PC-9 (cell line): ENCODE results near the gene IL1R2. TPM values are rescaled to one million over a fixed set of nuclear protein-coding genes. Genes with fewer than 3 reads are reported as not detected.

Experiments used
- BruUV-seq: library from RNA; stranded (reverse); fragments of 400-500 nt; replicated peaks from 2 replicates; lab custom pipeline; 2021; lab: Mats Ljungman, UMichigan
- CTCF ChIA-PET: fragments of 300-600 bp; sonication (Branson Sonifier 250); formaldehyde crosslinking; loops from one replicate; lab custom pipeline; 2022; ENCODE audit warnings: antibody characterized with exemption; lab: Charles Lee
- POLR2A ChIA-PET: fragments of 300-600 bp; sonication (Branson Sonifier 250); formaldehyde crosslinking; loops from one replicate; lab custom pipeline; 2022; ENCODE audit warnings: antibody characterized with exemption; ENCODE audit not compliant: unreplicated experiment; lab: Charles Lee
- DNase-seq, 2 experiments: peaks; one replicate each; pipeline versions ENCODE4 v3.0.0 to v3.0.0-alpha.2; 2015 to 2022; ENCODE audit warnings: mixed read lengths in 1 of 2
- H2AFZ ChIP-seq: fragments of 200-600 bp; sonication (generic); 2 replicates; pipeline ENCODE4 v1.8.1; 2017; ENCODE audit warnings: antibody characterized with exemption
- H3F3A ChIP-seq: fragments of 200-600 bp; sonication (generic); 2 replicates; pipeline ENCODE4 v1.8.1; 2017; ENCODE audit warnings: antibody characterized with exemption, mild to moderate bottlenecking, low read depth; ENCODE audit not compliant: insufficient read depth
- H3K27ac ChIP-seq: fragments of 200-600 bp; sonication (generic); 2 replicates; pipeline ENCODE4 v1.6.1; 2016; ENCODE audit warnings: mixed run types
- H3K27me3 ChIP-seq: fragments of 200-600 bp; sonication (generic); 2 replicates; pipeline ENCODE4 v1.6.1; 2016; ENCODE audit warnings: low read depth, mixed run types; ENCODE audit not compliant: insufficient read depth
- H3K36me3 ChIP-seq: fragments of 200-600 bp; sonication (generic); 2 replicates; pipeline ENCODE4 v1.6.1; 2016; ENCODE audit warnings: low read depth, mixed run types
- H3K4me1 ChIP-seq: fragments of 200-600 bp; sonication (generic); replicated peaks from 2 replicates; pipeline ENCODE4 v1.6.1; 2016; ENCODE audit warnings: mixed run types; ENCODE audit not compliant: insufficient read depth
- H3K4me2 ChIP-seq: fragments of 200-600 bp; sonication (generic); 2 replicates; pipeline ENCODE4 v1.6.1; 2017; ENCODE audit warnings: mixed run types
- H3K4me3 ChIP-seq: fragments of 200-600 bp; sonication (generic); 2 replicates; pipeline ENCODE4 v1.6.1; 2016; ENCODE audit warnings: mixed run types
- H3K79me2 ChIP-seq: fragments of 200-600 bp; sonication (generic); 2 replicates; pipeline ENCODE4 v1.6.1; 2017; ENCODE audit warnings: low read depth, mixed run types
- H3K9me2 ChIP-seq: fragments of 200-600 bp; sonication (generic); 2 replicates; pipeline ENCODE4 v1.8.1; 2017; ENCODE audit warnings: mild to moderate bottlenecking; ENCODE audit not compliant: insufficient read depth
- H3K9me3 ChIP-seq: fragments of 200-600 bp; sonication (generic); 2 replicates; pipeline ENCODE4 v1.8.1; 2016; ENCODE audit warnings: low read depth; ENCODE audit not compliant: insufficient read depth
- H4K20me1 ChIP-seq: fragments of 200-600 bp; sonication (generic); 2 replicates; pipeline ENCODE4 v1.8.1; 2017; ENCODE audit not compliant: insufficient read depth
- EZH2 ChIP-seq: fragments of 200-600 bp; sonication (generic); IDR thresholded peaks from 2 replicates; pipeline ENCODE4 v1.8.0; 2017; ENCODE audit warnings: antibody characterized with exemption, low read depth
- intact Hi-C: fragments of 100-400 bp; cut with micrococcal nuclease; formaldehyde crosslinking; loops from one replicate; pipeline ENCODE4 v1.10.0; 2022; ENCODE audit not compliant: unreplicated experiment
- total RNA-seq: library from RNA; stranded (reverse); gene quantifications from 2 replicates; pipeline ENCODE4 v1.2.3, GENCODE V29; 2021
- TF ChIP-seq, protein P1 (sequence below): fragments of 200-600 bp; sonication (generic); conservative IDR thresholded peaks from 2 replicates; pipeline ENCODE4 v1.6.1; 2017; ENCODE audit warnings: mixed run types, antibody characterized with exemption, mild to moderate bottlenecking, moderate library complexity

Gene IL1R2
- total RNA-seq, 1 experiment from 2014 or later: 3.8 TPM

DNA sequence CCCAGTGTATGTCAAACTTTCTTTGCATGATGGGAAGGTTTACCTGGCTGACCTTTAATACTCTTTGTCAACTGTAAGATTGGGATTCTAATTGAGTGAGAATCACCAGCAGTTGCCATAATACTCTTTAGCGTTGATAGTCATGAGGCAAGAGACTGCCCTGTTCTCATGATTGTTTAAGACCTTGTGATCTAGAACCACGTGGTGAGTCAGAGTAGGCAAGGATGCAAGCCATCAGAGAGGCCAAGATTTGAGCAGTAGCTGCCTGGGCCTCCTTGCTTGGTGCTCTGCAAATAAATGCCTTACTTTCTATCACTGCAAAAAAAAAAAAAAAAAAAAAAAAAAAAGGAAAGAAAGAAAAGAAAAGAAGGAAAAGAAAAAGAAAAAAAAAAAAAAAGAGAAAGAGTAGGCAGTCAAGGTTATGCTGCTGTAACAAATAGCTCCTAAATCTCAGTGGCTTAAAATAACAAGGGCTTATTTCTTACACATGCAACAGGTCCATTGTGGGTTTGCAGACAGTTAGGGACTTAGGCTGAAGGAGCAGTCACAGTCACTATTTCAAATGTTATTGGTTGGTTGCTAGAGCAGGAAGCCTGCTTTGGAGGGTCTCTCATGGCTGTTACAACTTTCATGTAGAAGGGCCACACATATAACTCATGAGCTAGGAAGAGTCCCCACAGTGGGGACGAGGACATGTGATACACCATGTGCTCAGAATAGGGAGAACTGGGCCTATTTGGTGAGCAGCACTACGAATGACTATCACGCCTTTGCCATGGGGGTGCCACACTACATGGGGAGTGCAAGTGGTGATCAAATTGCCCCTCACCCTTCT, 21.7 kb downstream of the IL1R2 start:
- Histone ChIP-seq H3K4me2 (no peak overlapping the region), H3K4me1 (no peaks in the 10 kb centered on the region), H3F3A (no peaks in the 10 kb centered on the region), H2AFZ (no peak overlapping the region), H3K9me2 (no peaks in the 10 kb centered on the region), H3K27ac (no peak overlapping the region), H3K4me3 (no peak overlapping the region), H3K27me3 (no peaks in the 10 kb centered on the region), H3K36me3 (no peaks in the 10 kb centered on the region), H3K79me2 (no peaks in the 10 kb centered on the region), H3K9me3 (no peaks in the 10 kb centered on the region), H4K20me1 (no peaks in the 10 kb centered on the region)
- POLR2A ChIA-PET: no interaction called here
- no peak for DNase-seq
- BruUV-seq: no TSS peak
- TF ChIP-seq, protein P1, sequence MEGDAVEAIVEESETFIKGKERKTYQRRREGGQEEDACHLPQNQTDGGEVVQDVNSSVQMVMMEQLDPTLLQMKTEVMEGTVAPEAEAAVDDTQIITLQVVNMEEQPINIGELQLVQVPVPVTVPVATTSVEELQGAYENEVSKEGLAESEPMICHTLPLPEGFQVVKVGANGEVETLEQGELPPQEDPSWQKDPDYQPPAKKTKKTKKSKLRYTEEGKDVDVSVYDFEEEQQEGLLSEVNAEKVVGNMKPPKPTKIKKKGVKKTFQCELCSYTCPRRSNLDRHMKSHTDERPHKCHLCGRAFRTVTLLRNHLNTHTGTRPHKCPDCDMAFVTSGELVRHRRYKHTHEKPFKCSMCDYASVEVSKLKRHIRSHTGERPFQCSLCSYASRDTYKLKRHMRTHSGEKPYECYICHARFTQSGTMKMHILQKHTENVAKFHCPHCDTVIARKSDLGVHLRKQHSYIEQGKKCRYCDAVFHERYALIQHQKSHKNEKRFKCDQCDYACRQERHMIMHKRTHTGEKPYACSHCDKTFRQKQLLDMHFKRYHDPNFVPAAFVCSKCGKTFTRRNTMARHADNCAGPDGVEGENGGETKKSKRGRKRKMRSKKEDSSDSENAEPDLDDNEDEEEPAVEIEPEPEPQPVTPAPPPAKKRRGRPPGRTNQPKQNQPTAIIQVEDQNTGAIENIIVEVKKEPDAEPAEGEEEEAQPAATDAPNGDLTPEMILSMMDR: no peak
- TF ChIP-seq EZH2: no peak
- intact Hi-C loops: no loop called here
- CTCF ChIA-PET: no interaction called here

DNA sequence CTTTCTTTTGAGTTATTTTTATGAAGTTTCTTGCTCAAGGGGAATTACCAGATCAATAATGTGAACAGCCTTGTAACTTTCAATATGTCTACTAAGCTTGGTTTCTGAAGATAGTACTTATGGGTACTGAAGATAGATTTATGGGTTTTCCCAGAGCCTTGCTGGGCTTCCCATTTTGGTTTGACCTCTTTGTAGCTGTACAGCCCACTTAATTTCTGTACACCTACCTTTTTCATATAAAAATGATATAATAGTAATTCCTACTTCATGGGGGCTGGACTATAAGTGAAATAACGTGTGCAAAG, 22.2 kb downstream of the IL1R2 start:
- no peaks in the 10 kb centered on the region for H4K20me1 ChIP-seq
- H3F3A ChIP-seq: no peaks in the 10 kb centered on the region
- no peak overlapping the region for H3K4me3 ChIP-seq
- ChIA-PET POLR2A (no interaction called here), CTCF (no interaction called here)
- no peaks in the 10 kb centered on the region for H3K9me3 ChIP-seq
- H3K4me1 ChIP-seq: no peaks in the 10 kb centered on the region
- no peaks in the 10 kb centered on the region for H3K79me2 ChIP-seq
- no peak for DNase-seq
- TF ChIP-seq, protein P1: no peak
- TF ChIP-seq EZH2: no peak
- H3K4me2 ChIP-seq: no peak overlapping the region
- H3K9me2 ChIP-seq: no peaks in the 10 kb centered on the region
- BruUV-seq: no TSS peak
- no peak overlapping the region for H3K27ac ChIP-seq
- H2AFZ ChIP-seq: no peak overlapping the region
- intact Hi-C loops: no loop called here
- no peaks in the 10 kb centered on the region for H3K36me3 ChIP-seq
- no peaks in the 10 kb centered on the region for H3K27me3 ChIP-seq

DNA sequence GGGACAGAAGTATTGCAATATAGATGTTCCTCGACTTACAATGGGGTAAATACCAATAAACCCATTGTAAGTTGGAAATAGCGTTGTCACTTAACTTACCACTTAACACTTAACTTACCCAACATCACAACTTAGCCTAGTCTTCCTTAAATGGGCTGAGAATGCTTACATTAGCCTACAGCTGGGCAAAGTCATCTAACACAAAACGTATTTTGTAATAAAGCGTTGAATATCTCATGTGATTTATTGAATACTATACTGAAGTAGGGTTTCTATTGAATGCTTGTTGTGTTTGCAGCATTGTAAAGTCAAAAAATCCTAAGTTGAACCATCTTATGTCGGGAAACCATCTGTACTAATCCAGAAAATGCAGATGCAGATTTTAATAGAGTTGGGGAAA, 23.6 kb downstream of the IL1R2 start:
- Histone ChIP-seq H3K4me3 (no peak overlapping the region), H2AFZ (no peak overlapping the region), H3K9me3 (no peaks in the 10 kb centered on the region), H3K4me1 (0 out of 2 replicates have a peak, but pooled peaks cover 3% of the 10 kb centered on the region), H3K27ac (no peak overlapping the region), H3K36me3 (no peaks in the 10 kb centered on the region), H3F3A (no peaks in the 10 kb centered on the region), H4K20me1 (no peaks in the 10 kb centered on the region), H3K27me3 (no peaks in the 10 kb centered on the region), H3K4me2 (no peak overlapping the region), H3K9me2 (no peaks in the 10 kb centered on the region), H3K79me2 (no peaks in the 10 kb centered on the region)
- no peak for DNase-seq
- BruUV-seq: no TSS peak
- intact Hi-C loops: no loop called here
- ChIA-PET POLR2A (no interaction called here), CTCF (no interaction called here)
- TF ChIP-seq, protein P1: no peak
- TF ChIP-seq EZH2: no peak
